ENCODE results near the gene GP5.

GRCh38 chr3:194354315-194354714 is 44.8 kb downstream of the GP5 start:
- TF ChIP-seq, protein P1, sequence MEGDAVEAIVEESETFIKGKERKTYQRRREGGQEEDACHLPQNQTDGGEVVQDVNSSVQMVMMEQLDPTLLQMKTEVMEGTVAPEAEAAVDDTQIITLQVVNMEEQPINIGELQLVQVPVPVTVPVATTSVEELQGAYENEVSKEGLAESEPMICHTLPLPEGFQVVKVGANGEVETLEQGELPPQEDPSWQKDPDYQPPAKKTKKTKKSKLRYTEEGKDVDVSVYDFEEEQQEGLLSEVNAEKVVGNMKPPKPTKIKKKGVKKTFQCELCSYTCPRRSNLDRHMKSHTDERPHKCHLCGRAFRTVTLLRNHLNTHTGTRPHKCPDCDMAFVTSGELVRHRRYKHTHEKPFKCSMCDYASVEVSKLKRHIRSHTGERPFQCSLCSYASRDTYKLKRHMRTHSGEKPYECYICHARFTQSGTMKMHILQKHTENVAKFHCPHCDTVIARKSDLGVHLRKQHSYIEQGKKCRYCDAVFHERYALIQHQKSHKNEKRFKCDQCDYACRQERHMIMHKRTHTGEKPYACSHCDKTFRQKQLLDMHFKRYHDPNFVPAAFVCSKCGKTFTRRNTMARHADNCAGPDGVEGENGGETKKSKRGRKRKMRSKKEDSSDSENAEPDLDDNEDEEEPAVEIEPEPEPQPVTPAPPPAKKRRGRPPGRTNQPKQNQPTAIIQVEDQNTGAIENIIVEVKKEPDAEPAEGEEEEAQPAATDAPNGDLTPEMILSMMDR (IDR thresholded peaks at IDR 0.05; ENCODE audit: borderline replicate concordance, extremely low read depth, low read length, poor library complexity, severe bottlenecking): no peak
- no peak for TF ChIP-seq EZH2 (IDR thresholded peaks at IDR 0.05; ENCODE audit: borderline replicate concordance, low read depth, low read length, severe bottlenecking)
